Endometrium (tissue), 2 donors: ENCODE results near the gene SPEN.
"Not testable (repeated sequence)": the region's sequence is repeated elsewhere in the genome, so short reads cannot be mapped to it uniquely, and the experiment has no call there.

Source experiments
- FAIRE-seq: peaks from 2 replicates; lab custom pipeline; 2012; peaks lifted over from hg19 to GRCh38; lab: Jason Lieb, UNC
- donor health status: control.
- donor health status: control.

SPEN gene, protein sequence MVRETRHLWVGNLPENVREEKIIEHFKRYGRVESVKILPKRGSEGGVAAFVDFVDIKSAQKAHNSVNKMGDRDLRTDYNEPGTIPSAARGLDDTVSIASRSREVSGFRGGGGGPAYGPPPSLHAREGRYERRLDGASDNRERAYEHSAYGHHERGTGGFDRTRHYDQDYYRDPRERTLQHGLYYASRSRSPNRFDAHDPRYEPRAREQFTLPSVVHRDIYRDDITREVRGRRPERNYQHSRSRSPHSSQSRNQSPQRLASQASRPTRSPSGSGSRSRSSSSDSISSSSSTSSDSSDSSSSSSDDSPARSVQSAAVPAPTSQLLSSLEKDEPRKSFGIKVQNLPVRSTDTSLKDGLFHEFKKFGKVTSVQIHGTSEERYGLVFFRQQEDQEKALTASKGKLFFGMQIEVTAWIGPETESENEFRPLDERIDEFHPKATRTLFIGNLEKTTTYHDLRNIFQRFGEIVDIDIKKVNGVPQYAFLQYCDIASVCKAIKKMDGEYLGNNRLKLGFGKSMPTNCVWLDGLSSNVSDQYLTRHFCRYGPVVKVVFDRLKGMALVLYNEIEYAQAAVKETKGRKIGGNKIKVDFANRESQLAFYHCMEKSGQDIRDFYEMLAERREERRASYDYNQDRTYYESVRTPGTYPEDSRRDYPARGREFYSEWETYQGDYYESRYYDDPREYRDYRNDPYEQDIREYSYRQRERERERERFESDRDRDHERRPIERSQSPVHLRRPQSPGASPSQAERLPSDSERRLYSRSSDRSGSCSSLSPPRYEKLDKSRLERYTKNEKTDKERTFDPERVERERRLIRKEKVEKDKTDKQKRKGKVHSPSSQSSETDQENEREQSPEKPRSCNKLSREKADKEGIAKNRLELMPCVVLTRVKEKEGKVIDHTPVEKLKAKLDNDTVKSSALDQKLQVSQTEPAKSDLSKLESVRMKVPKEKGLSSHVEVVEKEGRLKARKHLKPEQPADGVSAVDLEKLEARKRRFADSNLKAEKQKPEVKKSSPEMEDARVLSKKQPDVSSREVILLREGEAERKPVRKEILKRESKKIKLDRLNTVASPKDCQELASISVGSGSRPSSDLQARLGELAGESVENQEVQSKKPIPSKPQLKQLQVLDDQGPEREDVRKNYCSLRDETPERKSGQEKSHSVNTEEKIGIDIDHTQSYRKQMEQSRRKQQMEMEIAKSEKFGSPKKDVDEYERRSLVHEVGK (N-terminal part only)

DNA sequence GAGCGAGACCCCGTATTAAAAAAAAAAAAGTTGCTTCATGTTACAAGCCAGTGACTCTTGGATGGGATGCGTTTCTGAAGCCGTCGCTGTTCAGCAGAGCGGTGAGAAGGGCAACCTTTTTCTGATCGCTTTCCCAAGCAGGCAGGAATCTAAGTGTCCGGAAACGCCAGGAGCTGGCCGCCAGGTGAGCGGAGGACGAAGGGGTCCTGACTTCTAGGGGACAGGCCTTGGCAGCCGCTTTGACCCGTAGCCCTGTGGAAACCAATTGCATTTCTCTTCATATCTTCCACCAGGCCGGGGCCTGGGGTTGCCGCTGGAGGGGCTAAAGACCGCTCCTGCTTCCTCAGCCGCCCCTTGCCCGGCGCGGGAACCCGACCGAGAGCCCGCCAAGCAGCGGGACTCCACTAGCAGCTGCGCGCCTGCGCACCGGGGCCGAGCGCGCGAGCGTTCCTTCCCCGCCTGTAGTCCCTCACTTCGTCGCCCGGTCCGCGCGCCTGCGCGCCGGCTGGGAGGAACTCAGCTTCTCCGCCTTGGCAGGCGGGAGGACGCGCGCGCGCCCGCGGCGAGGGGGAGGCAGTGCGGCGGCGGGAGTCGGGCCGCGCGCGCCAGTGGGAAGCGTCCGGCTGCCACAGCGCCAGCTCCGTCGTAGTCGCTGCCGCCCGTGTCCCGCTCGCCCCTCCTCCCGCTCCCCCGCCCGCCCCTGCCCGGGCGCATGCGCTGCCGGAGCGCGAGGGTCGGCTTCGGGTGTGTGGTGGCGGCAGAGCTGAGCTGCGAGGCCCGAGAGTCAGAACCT, at the start of gene SPEN:
Gene SPEN, plus strand, starts transcription at position 608 of the 793 bp plus-strand sequence. CDS start 361 bp downstream, outside the sequence.
- FAIRE-seq: no peak

DNA sequence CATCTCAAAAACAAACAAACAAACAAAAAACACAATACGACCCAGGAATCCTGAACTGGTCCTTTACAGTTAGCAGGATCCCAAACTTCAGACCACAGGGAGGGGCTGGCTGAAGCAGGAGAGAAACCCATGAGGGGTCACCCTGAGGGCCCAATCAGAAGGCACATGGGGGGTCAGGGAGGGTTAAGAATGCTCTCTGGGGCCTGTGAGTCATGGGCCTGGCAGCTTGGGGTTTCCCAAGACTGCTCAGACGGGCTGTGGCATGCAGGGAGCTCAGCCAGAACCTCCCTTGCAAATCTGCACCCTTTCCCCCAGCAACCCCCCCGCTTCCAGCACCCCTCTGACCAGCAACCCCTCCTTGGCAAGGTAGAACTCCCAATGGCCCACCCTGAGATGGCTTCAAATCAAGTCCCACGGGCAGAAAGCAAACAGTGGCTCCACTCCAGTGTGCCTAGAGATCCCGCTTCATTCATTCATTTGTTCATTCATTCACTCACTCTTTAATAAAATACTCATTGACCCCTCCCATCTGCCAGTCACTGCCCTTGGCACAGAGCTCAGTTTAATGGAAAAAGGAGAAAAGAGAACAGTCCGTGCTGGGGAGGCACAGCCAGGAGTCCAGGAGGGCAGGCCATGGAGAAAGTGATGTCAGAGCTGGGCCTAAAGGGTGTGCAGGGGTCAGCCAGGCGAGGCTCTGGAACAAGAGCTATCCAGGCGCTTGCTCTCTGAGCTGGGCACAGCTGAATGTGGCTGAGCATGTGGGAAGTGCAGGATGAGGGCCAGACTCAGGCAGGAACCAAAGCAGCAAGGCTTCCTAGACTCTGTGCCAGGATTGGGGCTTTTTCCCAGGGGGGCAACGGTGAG, 48.3 kb upstream of the SPEN start:
- no peak for FAIRE-seq

- FAIRE-seq: no peak
These were observed 47.3 kb upstream of the SPEN start for GRCh38 chr1:15799928-15800835.

DNA sequence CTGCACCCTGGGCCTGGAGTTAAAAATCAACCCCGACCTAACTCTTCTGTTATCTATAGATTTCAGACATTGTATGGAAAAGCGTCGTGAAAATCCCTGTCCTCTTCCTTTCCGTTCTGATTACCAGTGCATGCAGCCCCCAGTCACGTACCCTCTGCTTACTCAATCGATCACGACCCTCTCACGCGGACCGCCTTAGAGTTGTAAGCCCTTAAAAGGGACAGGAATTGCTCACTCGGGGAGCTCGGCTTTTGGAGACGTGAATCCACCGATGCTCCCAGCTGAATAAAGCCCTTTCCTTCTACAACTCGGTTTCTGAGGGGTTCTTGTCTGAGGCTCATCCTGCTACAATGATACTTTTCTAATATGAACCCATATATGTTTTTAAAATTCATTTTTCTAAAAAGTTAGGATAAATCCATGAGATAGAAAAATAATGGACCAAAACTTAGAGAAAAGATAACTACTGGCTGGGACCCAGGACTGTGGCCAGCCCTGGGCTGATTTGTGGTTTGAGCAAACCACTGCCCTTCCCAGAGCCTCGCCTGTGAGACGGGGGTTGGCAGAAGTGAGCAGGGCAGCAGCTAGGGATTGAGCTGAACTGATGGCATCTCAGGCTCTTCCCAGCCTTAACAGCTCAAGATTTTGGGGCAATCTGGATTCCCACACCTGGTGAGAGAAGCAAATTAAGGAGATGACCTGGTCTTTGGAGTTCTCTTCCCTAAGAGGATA, 45.1 kb upstream of the SPEN start:
- FAIRE-seq: no peak

GRCh38 chr1:15803380-15803779, 44.1 kb upstream of the SPEN start:
- FAIRE-seq: no peak

GRCh38 chr1:15804060-15804459, 43.4 kb upstream of the SPEN start:
- FAIRE-seq: no peak

DNA sequence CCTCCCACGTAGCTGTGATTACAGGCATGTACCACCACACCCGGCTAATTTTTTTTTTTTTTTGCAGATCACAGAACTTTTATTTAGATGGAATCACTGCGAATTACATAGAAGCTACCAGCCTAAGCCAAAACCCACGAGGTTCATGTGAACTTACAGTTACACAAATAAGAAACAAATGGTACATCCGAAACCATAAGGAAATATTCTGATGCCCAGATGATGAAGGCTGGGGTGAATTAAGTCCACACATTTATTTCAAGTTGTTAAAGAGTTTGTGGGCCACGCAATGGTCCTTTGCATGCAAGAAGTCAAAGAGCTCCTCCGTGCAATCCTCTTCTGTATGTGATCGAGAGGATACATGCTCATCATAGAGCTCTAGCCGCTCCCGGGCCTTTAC, 40.4 kb upstream of the SPEN start:
- no peak for FAIRE-seq

DNA sequence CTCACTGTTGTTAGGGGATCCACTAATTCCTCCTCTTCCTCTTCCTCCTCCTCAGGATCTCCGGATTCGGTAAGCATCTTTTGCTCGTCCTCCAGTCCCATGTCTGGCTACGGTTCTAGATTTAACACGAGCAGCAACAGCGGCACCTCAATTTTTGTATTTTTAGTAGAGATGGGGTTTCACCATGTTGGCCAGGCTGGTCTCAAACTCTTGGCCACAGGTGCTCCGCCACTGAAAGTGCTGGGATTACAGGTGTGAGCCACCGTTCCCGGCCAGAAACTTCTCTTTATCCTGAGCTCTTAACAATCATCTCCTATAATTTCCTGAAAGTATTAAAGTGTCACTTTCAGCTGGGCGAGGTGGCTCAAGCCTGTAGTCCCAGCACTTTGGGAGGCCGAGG, 40.0 kb upstream of the SPEN start, which contains the start of gene UQCRHL:
Gene UQCRHL, minus strand, starts transcription at position 101 of the 400 bp plus-strand sequence. Its CDS starts 0 bp downstream, at position 101.
- not testable (repeated sequence) for FAIRE-seq

DNA sequence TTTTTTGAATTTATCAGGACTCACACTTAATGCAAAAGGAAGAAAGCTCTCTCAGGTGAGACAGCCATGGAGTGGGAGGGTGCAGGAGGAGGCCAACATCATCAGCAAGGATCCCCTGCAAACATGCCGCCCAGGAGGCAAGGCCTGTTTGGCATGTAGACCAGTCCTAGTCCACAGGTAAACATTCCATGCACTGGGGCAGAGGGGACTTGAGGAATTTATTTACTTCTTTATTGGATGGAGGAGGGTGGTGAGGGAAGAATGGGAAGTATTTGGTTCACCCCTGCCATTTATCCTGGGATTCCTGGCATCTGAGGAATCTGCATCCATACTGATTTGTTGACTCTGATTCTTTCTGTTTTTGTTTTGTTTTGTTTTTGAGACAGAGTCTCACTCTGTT, 38.6 kb upstream of the SPEN start:
- FAIRE-seq: no peak

DNA sequence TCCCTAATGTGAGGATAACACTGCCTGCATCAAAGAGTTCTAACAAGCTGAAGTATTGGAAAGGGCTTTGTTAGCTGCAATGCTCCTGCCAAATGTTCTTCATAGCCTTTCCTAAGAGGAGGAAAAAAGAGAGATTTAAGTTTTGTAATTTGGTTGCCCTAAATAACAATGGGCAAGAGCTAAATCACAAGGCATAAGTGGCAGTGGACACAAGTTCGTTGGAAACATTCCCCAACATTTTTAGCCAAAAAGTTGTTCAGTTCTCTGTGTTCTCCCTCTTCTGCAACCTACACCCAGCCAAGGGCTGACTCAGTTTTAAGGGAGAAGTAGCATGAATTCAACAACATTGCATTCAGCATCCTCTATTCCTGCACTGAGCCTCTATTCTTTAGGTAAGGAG, 37.4 kb upstream of the SPEN start:
- FAIRE-seq: no peak

DNA sequence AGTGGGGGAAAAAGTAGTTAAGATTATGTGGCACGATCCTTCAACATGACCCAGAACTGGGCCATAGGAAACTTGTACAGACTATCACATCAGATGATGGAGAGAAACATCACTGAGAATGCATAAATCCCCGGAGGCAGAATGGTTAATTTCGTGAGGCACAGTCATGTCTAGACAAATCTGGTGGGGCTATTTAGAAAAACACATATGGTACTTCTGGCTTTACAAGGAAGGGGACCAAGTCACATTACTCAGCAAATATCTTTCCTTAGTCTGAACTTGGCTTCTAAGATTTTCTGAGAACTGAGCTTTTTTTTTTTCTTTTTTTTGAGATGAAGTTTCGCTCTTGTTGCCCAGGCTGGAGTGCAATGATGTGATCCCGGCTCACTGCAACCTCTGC, 30.8 kb upstream of the SPEN start:
- no peak for FAIRE-seq

GRCh38 chr1:15820478-15820877, 27.0 kb upstream of the SPEN start:
- FAIRE-seq: no peak

GRCh38 chr1:15825800-15826199, 21.7 kb upstream of the SPEN start:
- no peak for FAIRE-seq

DNA sequence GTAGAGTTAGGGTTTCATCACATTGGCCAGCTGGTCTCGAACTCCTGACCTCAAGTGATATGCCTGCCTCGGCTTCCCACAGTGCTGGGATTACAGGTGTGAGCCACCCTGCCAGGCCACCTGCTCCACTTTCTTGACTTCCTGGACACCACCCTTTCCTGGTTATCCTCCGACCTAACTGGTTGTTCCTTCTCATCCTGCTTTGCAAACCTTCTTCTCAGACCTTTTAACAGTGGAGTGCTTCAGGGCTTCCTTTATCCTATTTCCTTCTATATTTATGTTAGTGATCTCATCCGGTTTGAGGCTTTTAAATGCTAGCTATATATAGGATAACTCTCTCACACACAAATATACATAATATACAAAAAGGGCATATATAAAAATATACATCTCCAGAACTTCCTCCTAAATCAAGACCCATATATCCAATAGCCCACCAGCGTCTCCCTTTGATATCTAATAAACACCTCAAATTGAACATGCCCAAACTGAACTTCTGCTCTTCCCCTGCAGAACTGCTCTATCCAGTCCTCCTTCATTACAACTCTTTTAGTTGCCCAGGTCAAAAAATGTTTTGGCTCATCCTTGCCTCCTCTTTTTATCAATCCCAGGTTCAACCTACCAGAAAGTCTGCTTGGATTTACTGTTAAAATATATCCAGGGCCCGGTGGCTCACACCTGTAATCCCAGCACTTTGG, 20.5 kb upstream of the SPEN start:
- no peak for FAIRE-seq

DNA sequence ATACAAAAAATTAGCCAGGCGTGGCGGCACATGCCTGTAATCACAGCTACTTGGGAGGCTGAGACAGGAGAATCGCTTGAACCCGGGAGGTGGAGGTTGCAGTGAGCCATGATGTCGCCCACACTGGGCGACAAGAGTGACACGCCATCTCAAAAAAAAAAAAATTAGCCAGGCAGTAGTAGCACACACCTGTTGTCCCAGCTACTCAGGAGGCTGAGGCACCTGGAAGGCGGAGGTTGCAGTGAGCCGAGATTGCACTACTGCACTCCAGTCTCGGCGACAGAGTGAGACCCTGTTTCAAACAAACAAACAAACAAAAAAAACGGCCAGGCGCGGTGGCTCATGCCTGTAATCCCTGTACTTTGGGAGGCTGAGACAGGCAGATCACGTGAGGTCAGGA, 19.9 kb upstream of the SPEN start:
- not testable (repeated sequence) for FAIRE-seq

- not testable (repeated sequence) for FAIRE-seq
These were observed 18.6 kb upstream of the SPEN start for GRCh38 chr1:15828931-15829330.

DNA sequence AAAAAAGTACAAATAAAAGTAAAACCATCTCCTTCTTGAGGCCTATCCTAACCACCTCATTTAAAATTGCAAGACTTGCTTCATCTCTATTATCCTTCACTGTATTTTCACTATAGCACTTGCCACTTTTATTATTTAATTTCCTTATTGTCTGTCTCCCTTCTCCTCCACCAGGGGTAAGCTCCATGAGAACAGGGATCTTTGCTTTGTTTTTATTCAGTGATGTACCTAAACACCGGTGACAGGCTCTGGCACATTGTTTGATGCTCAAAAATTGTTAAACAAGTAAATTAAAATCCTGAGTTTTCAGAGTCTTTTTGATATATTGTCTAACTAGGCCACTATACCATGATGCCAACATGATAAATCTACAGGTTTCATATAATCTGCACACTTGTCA, 17.2 kb upstream of the SPEN start:
- FAIRE-seq: no peak

DNA sequence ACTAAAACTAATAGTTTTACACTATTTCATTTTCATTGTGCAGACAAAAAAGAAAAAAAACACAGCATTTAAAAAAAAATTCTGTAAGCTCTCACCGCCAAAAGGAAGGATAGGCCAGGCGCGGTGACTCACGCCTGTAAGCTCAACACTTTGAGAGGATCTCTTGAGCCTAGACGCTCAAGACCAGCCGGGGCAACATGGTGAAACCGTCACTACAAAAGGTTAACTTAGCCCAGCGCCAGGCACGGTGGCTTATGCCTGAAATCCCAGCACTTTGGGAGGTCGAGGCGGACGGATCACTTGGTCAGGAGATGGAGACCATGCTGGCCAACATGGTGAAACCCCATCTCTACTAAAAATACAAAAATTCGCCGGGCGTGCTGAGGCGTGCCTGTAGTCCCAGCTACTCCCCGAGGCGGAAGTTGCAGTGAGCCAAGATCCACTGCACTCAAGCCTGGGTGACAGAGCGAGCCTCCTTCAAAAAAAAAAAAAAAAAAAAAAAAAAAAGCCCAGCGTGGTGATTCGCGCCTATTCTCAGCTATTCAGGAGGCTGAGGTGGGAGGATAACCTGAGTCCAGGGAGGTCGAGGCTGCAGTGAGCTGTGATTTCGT, 14.3 kb upstream of the SPEN start:
- no peak for FAIRE-seq
